GM12865 (cell line): Measurements from ENCODE around the gene NT5C.
A peak's percentile ranks its signal among the peaks of the same experiment; 100 is the strongest.
"Not testable (repeated sequence)": the region's sequence is repeated elsewhere in the genome, so short reads cannot be mapped to it uniquely, and the experiment has no call there.

ENCODE experiments used
- DNase-seq: peaks from one replicate; pipeline ENCODE4 v3.0.0; 2010; ENCODE audit warnings: low read depth
- H3K4me3 ChIP-seq: 2 replicates; pipeline ENCODE4 v1.5.1; 2011; ENCODE audit warnings: mild to moderate bottlenecking, low read depth, low read length, control low read depth
- CTCF ChIP-seq: IDR thresholded peaks from 2 replicates; pipeline ENCODE4 v1.5.1; 2011; ENCODE audit warnings: low read length, control low read depth, low read depth, inconsistent platforms; ENCODE audit not compliant: insufficient read depth; ENCODE audit errors: missing control alignments

NT5C gene

GRCh38 chr17:75131278-75132017 is at the start of gene NT5C:
NT5C (minus strand) TSS chr17:75131742; CDS start chr17:75131707, 35 bp downstream.
- TF ChIP-seq CTCF: peak; percentile 81
- H3K4me3 ChIP-seq: peak within 1 kb of the TSS; percentile 93
- DNase-seq: peak; percentile 94

GRCh38 chr17:75181110-75181509 is 49.6 kb upstream of the NT5C start:
- H3K4me3 ChIP-seq: peak overlapping the region; percentile 96
- TF ChIP-seq CTCF: no peak
- no peak for DNase-seq

- H3K4me3 ChIP-seq: no peak overlapping the region
- no peak for DNase-seq
- no peak for TF ChIP-seq CTCF
Measured at GRCh38 chr17:75178453-75178852, 46.9 kb upstream of the NT5C start.

GRCh38 chr17:75176625-75177024 is 45.1 kb upstream of the NT5C start:
- DNase-seq: no peak
- no peak overlapping the region for H3K4me3 ChIP-seq
- TF ChIP-seq CTCF: no peak

GRCh38 chr17:75174996-75175395 is 43.5 kb upstream of the NT5C start:
- no peak for TF ChIP-seq CTCF
- DNase-seq: no peak
- no peak overlapping the region for H3K4me3 ChIP-seq

- no peak overlapping the region for H3K4me3 ChIP-seq
- TF ChIP-seq CTCF: no peak
- no peak for DNase-seq
Measured at GRCh38 chr17:75173526-75173925, 42.0 kb upstream of the NT5C start.

- no peak for TF ChIP-seq CTCF
- no peak overlapping the region for H3K4me3 ChIP-seq
- no peak for DNase-seq
Measured at GRCh38 chr17:75168998-75169397, 37.5 kb upstream of the NT5C start.

- not testable (repeated sequence) for DNase-seq, H3K4me3 ChIP-seq
Measured at GRCh38 chr17:75164606-75165005, 33.1 kb upstream of the NT5C start.
